A673 (cell line): ENCODE measurements around the gene KLHL42. TPM values are rescaled to one million over a fixed set of nuclear protein-coding genes. Genes with fewer than 3 reads are reported as not detected.

ENCODE experiments used
- BruUV-seq: library from RNA; stranded (reverse); fragments of 400-500 nt; replicated peaks from 2 replicates; lab custom pipeline; 2021; lab: Mats Ljungman, UMichigan
- CTCF ChIA-PET: fragments of 300-600 bp; sonication (Branson Sonifier 250); formaldehyde crosslinking; loops from one replicate; lab custom pipeline; 2022; ENCODE audit warnings: antibody characterized with exemption; lab: Charles Lee
- POLR2A ChIA-PET: fragments of 300-600 bp; sonication (Branson Sonifier 250); formaldehyde crosslinking; loops from one replicate; lab custom pipeline; 2022; ENCODE audit warnings: antibody characterized with exemption; ENCODE audit not compliant: low non-redundant PET; lab: Charles Lee
- DNase-seq: peaks from one replicate; pipeline ENCODE4 v3.0.0-alpha.2; 2015; ENCODE audit warnings: low spot score
- H3K27ac ChIP-seq: fragments of 200-600 bp; sonication (generic); 2 replicates; pipeline ENCODE4 v1.5.1; 2016; ENCODE audit warnings: mixed run types, low read depth, mild to moderate bottlenecking, mixed read lengths, antibody characterized with exemption, low read length; ENCODE audit not compliant: poor library complexity, severe bottlenecking
- H3K27me3 ChIP-seq: fragments of 200-600 bp; sonication (generic); replicated peaks from 2 replicates; pipeline ENCODE4 v1.6.1; 2017; ENCODE audit warnings: mixed run types, low read depth, mild to moderate bottlenecking, mixed read lengths, antibody characterized with exemption, low read length; ENCODE audit not compliant: insufficient read depth, poor library complexity
- H3K36me3 ChIP-seq: fragments of 200-600 bp; sonication (generic); 2 replicates; pipeline ENCODE4 v1.6.1; 2016; ENCODE audit warnings: mixed run types, mild to moderate bottlenecking, mixed read lengths, antibody characterized with exemption, low read length; ENCODE audit not compliant: insufficient read depth, poor library complexity, severe bottlenecking
- H3K4me1 ChIP-seq: fragments of 200-600 bp; sonication (generic); 2 replicates; pipeline ENCODE4 v1.6.1; 2017; ENCODE audit warnings: mixed run types, mild to moderate bottlenecking, mixed read lengths, antibody characterized with exemption, low read length; ENCODE audit not compliant: insufficient read depth, poor library complexity, severe bottlenecking
- H3K4me3 ChIP-seq: fragments of 200-600 bp; sonication (generic); 2 replicates; pipeline ENCODE4 v1.5.1; 2016; ENCODE audit warnings: low read depth, mixed run types, mild to moderate bottlenecking, mixed read lengths, low read length; ENCODE audit not compliant: poor library complexity, severe bottlenecking
- H3K9me3 ChIP-seq: fragments of 200-600 bp; sonication (generic); 2 replicates; pipeline ENCODE4 v1.6.1; 2016; ENCODE audit warnings: mixed run types, low read depth, mild to moderate bottlenecking, mixed read lengths, antibody characterized with exemption, low read length; ENCODE audit not compliant: poor library complexity, severe bottlenecking
- CTCF ChIP-seq: fragments of 300-800, 200-600 bp; sonication (generic); conservative IDR thresholded peaks from 2 replicates; pipeline ENCODE4 v1.5.1; 2017; ENCODE audit warnings: low read depth, mild to moderate bottlenecking, antibody characterized with exemption, low read length, moderate library complexity, mixed read lengths
- EZH2 ChIP-seq: fragments of 200-600 bp; sonication (generic); IDR thresholded peaks from 2 replicates; pipeline ENCODE4 v1.6.1; 2017; ENCODE audit warnings: borderline replicate concordance, low read depth, mild to moderate bottlenecking, mixed read lengths, antibody characterized with exemption, low read length; ENCODE audit not compliant: poor library complexity, severe bottlenecking
- intact Hi-C: fragments of 100-400 bp; cut with micrococcal nuclease; formaldehyde crosslinking; loops from one replicate; pipeline ENCODE4 v1.10.0; 2022; ENCODE audit not compliant: unreplicated experiment
- total RNA-seq: library from RNA; stranded (reverse); gene quantifications from 2 replicates; pipeline ENCODE4 v1.2.3, GENCODE V29; 2021

The KLHL42 gene
- total RNA-seq, 1 experiment from 2014 or later, result 32.4 TPM

DNA sequence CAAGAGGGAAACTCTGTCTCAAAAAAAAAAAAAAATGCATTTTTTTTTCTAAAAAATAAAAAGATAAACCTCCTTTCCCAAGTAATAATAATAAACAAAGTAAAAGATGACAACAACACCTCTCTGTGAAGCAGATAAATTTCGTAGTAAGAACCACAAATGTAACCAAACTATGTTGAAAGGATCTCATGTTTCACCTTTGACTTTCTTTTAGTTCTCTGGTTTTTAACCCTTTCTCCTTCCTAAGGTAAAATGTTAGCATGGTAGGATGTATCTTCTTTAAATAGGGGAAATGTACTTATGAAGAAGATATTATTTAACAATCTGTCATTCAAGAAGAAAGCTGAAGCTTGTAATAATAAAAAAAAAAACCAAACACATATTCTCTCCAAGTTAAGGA lies 1.8 kb upstream of the KLHL42 start:
- no peak overlapping the region for H3K4me3 ChIP-seq
- no peaks in the 10 kb centered on the region for H3K27me3 ChIP-seq
- ChIA-PET CTCF (no interaction called here), POLR2A (no interaction called here)
- H3K4me1 ChIP-seq, result peaks cover 6% of the 10 kb centered on the region
- no TSS peak for BruUV-seq
- no peak overlapping the region for H3K27ac ChIP-seq
- H3K36me3 ChIP-seq, result no peaks in the 10 kb centered on the region
- DNase-seq, result no peak
- intact Hi-C loops, result no loop called here
- TF ChIP-seq CTCF (no peak), EZH2 (no peak)
- no peaks in the 10 kb centered on the region for H3K9me3 ChIP-seq

GRCh38 chr12:27779416-27779919 lies 565 bp upstream of the KLHL42 start:
- intact Hi-C loops, result no loop called here
- Histone ChIP-seq H3K4me3 (peak overlapping the region; percentile 87), H3K36me3 (no peaks in the 10 kb centered on the region), H3K4me1 (peaks cover 7% of the 10 kb centered on the region), H3K9me3 (no peaks in the 10 kb centered on the region), H3K27ac (peak overlapping the region; percentile 86), H3K27me3 (no peaks in the 10 kb centered on the region)
- ChIA-PET CTCF (interaction anchor here (0.6 kb wide), 1 partner anchor 47 kb away, joined by 6 read pairs; no protein-coding TSS in a partner anchor), POLR2A (no interaction called here)
- BruUV-seq, result no TSS peak
- TF ChIP-seq EZH2 (no peak), CTCF (no peak)
- no peak for DNase-seq

DNA sequence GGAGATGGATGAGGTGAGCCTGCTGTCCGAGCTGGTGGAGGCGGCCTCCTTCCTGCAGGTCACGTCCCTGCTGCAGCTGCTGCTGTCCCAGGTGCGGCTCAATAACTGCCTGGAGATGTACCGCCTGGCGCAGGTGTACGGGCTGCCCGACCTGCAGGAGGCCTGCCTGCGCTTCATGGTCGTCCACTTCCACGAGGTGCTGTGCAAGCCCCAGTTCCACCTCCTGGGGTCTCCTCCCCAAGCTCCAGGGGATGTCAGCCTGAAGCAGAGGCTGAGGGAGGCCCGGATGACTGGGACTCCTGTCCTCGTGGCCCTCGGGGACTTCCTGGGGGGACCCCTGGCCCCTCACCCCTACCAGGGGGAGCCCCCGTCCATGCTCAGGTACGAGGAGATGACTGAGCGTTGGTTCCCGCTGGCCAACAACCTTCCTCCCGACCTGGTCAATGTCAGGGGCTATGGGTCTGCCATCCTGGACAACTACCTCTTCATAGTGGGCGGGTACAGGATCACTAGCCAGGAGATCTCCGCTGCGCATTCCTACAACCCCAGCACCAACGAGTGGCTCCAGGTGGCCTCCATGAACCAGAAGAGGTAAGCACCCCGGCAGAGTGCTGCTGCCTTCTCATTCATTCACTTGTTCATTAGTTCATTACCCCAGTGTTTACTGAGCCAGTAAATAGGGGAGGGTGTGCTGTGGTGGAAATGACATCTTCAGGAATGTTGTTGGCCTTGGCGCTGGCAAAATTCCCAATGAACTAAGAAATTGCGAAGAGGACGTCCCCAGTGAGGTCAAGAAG lies 777 bp downstream of the KLHL42 start:
- TF ChIP-seq EZH2 (no peak), CTCF (no peak)
- intact Hi-C loops, result no loop called here
- Histone ChIP-seq H3K4me1 (peaks cover 18% of the 10 kb centered on the region), H3K4me3 (peak overlapping the region; percentile 87), H3K27me3 (no peaks in the 10 kb centered on the region), H3K36me3 (no peaks in the 10 kb centered on the region), H3K27ac (peak overlapping the region; percentile 86), H3K9me3 (no peaks in the 10 kb centered on the region)
- CTCF ChIA-PET, result no interaction called here
- DNase-seq, result peak; percentile 47
- POLR2A ChIA-PET, result no interaction called here
- no TSS peak for BruUV-seq
